Activated T-cell treated with anti-CD3 and anti-CD28 coated beads for 24 hours (primary cell): ENCODE results near the gene IGLL5.
"Not testable (repeated sequence)": the region's sequence is repeated elsewhere in the genome, so short reads cannot be mapped to it uniquely, and the experiment has no call there.

Experiments used
- DNase-seq: peaks from one replicate; pipeline ENCODE4 v3.0.0-alpha.2; 2020; ENCODE audit warnings: low read depth

The IGLL5 gene

DNA sequence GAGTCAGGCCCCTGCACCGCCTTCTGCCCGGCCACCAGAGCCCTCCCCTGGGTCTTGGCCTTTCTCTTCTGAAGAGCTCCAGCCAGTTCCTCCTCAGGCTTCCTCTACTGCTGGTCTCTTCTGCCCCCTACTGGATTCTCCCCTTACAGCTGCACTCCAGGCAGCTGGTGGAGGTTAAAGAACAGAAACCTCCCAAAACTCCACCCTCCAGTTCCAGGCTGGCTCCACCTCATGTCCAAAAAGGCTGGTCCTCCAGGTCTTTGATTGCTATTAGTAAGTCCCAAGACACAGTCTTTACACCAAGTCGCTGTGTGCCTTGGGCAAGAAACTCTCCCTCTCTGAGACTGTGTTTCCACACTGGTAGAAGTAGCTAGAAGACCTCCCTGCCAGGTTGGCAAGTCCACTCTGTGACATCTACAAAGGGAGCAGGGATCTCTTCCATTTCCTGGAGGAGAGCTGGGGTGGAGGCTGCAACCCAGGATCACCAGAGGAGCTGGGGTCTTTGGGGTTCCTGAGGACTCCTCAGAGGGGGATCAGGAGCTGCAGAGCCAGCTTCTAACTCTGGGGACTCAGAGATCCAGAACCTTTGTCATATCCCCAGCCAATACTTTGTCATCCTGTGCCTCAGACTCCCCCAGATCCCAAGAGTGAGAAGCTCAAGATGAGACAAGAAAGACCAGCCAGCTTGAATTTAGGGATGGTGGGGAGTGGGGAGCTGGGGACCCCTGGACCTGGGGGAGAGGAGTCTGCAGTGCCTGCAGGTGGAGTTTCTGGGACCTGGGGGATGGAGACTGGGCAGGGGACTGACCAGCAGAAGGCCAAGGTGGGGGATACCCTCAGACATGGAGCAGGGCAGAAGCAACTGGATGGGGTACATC, 3.4 kb upstream of the IGLL5 start:
- DNase-seq: peak; percentile 52

DNA sequence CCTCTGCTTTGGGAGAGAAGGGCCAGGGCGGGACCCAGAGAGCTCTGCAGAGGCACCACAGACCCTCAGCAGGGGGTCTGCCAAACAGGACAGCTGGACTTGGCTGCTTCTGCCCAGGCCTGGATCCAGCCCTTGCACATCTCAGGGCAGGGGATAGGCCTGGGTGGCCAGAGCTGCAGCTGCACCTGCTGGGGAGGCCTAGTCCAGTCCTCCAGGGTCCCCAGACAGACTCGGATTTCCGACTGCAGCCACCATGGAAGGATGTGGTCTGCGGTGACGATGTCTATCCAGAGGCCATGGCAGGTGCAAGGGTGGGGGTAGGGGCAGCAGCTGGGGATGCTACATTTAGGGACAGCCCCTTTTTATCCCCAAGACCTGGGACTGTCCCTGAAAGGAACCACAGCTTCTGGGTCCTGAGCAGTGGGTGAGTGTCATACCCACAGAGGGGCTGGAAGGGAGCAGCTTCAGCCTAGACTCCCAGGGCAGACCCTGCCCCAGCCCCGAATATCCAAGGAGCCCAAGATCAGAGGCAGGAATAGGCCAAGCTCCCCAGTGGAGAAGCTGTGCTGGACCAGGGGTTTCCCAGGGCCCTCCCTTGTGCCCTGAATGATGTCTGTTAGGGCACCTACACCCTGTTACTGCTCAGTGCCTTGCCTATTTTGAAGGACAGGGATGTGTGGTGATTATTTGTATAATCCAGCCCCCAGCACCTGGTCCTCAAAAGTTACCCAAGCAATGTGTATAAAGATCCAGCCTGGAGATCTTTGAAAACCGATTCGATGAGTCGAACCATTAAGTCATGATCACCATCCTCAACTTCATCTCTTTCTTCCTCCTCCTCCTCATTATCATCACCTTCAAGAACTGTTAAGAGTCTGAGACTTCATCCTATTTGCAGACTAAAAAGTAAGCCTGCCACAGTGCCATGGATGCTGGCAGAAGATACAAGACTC, 2.5 kb upstream of the IGLL5 start:
- DNase-seq: no peak

DNA sequence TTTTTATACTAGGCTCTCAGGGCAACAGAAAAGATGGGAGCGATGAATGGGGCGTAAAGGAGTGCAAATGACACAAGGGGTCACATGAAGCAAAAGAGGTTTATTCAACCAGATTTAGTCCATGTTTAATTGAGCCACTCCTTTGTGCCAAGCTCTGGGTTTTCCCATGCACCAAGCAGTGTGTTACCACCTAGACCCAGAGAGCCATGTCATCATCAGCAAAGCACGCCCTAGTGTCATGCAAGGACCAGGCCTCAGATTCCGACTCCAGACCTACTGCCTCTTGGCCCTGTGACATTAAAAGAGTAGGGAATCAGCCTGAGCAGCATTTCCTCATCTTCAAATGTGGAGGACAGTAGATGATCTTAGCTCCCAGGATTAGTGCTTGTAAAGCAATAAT, 1.1 kb upstream of the IGLL5 start:
- no peak for DNase-seq

DNA sequence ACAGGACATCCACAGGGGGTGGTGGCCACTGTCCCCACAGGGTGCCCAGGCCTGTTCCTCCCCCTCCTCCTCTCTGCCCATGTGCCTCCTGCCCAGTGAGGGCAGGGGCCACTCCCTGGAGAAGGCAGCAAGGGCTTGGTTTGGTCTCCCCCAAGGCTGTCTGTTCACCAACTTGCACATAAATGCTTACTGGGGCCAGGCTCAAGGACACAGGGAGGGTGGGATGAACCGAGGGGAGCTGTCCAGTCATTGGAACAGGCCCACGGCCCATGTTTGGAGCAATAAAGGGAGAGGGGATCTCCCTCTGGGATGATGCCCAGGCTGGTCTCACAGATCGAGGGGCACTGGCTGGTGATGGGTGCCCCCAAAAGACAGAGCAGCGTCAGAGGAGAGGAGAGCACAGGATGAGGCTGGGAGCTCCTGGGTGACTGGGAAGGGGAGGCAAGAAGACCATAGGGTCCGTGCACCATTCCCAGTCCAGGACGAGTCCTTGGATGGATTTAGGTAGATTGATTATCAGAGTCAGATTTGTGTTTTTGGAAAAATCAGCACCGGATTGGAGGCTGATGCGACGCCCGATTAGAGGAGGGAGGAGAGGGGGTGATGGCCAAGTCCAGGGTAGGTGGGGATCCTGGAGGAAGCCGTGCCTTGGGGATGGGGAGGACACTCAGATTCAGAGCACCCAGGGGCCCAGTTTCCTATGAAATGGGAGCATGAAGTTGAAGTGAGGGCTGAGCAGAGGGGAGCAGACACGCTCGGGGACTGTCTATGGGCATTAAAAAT, 1.1 kb downstream of the IGLL5 start:
- no peak for DNase-seq

DNA sequence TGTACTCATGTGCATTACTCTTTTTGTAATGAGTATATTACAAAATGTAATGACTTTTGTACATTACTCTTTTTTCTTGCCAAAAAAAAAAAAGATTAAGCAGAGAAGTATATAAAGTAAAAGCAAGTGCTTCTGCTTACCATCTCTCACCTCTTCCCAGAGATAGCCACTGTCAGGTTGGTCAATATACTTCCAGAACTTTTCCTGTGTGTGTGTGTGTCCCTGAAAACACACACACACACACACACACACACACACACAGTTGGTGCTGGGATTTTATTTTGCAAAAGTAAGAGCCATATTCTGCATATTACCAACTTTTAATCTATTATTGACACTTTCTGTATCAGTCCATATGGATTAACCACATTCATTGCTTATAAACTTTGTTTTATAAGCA, 2.5 kb downstream of the IGLL5 start:
- DNase-seq: no peak

DNA sequence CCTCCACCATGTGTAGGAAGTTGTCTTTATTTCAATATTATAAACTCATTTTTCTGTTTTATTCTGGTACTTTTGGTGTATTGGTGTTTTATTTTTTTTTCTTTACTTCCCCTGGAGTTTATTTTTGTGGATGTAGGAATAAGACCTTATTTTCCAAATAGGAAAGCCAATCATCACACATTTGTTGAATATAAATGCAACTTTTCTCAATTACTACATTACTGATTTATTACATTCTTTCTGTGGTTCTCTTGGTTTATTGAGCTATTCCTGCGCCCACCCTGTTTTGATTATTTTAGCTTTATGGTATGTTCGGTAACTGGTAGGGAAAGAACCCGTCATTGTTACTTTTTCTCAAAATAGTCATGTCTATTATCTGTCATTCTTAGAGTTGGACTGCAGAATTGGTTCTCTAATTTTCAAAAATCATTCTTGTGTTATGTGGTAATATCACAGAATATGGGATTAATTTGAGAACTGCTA, 3.6 kb downstream of the IGLL5 start:
- no peak for DNase-seq

DNA sequence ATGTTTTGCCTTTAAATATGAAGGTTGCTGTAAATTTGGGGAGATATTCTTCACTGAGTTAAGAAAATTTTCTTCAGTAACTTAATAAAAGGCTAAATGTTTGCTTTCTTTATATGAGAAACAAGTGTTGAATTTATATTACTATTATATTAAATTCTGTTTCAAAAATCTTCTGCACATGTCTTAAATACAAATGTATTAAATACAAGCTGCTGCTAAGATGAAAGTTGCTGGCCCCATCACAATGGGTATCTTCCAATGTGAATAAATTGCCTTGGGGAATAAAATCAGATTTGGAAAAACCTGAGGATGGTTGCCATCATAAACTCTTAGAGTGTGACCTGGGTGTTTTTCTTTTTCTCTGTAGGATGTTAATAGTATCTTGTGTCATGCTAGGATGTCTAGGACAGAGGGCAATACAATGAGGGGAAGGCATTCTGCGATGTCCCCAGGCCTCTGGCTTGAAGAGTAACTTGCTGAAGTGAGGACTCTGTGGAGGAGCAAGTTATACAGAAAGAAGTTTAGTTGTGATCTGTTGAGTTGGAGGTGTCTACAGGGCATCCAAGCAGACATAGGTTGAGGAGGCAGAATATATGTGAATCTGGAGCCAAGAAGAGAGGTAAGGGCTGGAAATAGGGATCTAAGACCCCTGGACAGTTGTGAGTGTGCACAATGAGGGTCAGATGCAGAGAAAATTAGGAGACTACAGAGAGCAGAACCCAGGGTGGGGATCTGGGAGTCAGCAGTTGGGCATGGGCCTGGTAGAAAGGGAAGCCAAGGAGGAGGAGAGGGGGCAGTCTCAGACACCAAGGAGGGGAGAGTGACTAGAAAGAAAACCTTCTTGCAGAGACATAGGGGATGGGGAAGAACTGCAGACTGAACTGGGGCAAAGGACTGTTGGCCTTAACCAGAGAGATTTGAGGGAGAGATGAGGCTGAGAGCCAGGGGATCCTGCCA, 4.8 kb downstream of the IGLL5 start:
- no peak for DNase-seq

DNA sequence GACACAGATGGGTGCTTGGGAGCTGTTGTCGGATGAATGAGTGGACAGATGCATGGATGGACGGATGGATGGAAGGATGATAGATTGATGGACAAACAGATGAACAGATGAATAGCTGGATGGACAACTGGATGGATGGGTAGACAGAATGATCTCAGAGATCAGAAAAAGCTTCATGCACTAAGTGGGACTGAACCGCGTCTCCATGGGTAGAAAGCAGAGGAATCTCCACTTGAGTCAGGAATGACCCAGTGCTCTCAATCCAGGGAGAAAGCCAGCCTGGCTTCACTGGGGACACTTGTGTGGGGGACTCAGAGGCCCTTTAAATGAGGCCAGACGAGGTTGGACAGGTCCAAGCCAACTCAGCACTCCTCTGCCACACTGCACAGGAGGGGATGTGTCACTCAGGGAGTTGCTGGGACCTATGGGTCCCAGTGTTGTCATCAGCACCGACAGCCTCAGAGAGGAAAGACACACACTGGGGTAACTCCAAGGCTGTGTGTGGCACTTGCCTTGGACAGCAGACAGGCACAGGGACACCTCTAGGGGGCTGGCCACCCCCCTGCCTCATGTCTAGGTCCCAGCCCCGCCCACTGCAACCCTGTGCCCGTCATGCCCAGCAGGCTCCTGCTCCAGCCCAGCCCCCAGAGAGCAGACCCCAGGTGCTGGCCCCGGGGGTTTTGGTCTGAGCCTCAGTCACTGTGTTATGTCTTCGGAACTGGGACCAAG, 5.6 kb downstream of the IGLL5 start:
- DNase-seq: no peak

DNA sequence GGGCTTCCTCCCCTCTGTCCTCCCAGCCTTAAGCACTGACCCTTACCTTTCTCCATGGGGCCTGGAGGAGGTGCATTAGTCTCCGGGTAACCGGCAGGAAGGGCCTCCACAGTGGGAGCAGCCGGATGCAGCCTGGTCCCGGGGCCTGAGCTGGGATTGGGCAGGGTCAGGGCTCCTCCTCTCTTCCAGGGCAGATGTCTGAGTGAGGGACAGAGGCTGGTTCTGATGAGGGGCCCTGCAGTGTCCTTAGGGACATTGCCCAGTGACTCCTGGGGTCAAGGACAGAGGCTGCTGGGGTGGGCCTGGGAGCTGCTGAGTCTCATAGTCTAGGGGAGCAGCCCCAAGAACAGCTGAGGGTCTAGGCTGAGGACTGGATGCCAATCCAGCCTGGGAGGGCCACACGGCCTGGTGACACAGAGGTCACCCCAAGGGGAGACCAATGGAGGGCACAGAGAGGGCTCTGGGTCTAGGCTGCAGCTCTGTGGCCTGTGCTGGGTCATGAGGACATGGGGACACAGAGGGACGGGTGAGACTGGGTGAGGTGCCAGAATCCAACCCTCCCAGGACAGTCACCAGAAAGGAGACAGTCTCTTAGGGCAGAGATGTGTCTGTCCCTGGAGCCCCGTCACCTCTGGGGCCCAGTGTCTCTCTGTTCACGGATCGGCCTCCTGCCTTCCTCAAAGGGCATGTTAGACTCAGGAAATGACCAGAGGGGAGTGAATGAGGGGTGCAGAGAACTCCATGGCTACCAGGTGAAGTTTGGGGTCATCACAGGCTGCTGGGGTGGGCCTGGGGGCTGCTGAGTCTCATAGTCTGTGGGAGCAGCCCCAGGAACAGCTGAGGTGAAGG, 6.5 kb downstream of the IGLL5 start:
- DNase-seq: no peak

DNA sequence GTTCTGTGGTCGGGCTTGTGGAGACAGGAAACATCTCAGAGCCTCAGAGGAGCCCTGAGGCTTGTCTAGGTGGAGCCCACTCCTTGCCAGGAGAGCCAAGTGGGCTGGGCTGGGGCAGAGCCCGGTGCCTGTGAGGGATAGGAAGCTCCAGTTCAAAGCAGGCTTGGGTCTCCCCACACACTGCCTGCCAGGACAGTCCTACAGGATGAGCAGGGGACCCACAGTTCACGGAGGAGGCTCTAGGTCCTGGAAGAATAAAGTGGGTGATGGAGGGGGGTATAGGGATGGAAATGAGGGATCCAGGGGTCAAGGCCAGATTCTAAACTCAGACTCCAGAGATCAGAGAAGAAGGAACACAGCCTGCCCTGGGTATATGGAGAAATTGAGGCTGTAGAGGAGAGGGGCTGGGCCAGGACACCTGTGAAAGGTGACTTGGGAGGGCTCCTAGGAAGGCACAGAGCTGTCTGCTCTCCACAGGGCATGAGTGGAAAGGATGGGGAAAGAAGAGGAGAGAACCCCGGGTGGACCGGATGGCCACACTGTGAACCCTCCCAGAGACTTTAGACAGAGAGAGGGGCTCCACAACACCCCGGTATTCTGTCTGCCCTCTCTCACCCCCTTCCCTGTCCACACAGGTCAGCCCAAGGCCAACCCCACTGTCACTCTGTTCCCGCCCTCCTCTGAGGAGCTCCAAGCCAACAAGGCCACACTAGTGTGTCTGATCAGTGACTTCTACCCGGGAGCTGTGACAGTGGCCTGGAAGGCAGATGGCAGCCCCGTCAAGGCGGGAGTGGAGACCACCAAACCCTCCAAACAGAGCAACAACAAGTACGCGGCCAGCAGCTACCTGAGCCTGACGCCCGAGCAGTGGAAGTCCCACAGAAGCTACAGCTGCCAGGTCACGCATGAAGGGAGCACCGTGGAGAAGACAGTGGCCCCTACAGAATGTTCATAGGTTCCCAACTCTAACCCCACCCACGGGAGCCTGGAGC, 7.4 kb downstream of the IGLL5 start:
- DNase-seq: no peak

DNA sequence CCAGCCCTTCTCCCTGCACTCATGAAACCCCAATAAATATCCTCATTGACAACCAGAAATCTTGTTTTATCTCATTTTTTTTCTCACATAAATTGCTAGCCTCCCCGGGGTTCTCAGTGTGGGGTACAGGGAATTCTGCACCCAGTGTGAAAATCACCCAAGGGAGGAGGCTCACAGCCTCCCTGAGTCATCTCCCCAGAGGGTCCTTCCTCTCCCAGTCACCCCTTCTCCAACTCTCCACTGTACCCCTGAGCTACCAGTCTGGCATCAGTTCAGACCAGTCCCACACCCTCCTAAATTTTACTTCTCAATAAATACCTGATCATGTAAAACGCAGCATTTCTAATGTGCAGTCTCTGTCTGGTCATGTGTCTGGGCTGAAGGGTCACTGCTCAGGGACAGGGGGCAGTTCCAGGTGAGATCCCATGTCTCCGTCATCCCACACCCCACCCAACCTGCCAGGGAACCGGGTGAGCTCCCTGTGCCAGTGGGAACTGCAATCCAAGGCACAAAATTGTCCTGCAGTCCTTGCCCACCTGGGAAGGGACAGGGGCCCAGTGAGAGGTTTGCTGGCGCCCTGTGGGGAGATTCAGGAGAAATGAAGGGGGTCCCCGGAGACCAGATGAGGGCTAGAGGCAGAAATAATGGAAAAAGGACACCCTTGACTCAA, 8.3 kb downstream of the IGLL5 start:
- no peak for DNase-seq

DNA sequence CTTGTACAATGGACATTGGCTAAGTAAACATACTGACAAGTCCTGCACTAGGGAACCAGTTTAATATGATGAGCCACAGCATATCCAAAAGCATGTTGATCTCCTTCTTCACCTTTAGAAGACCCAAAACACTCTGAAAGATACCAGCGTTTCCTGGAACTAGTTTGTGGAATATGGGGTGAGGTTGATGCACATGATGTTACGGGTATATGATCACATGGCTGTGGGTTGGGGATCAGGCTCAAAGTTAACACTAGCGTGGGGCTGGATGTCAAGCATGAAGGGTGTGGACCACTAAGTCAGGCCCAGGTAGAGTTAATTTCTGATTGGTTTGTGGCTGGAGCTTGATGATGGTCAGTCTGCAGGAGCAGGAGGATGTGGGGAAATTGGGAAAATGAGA, 9.0 kb downstream of the IGLL5 start:
- DNase-seq: no peak

DNA sequence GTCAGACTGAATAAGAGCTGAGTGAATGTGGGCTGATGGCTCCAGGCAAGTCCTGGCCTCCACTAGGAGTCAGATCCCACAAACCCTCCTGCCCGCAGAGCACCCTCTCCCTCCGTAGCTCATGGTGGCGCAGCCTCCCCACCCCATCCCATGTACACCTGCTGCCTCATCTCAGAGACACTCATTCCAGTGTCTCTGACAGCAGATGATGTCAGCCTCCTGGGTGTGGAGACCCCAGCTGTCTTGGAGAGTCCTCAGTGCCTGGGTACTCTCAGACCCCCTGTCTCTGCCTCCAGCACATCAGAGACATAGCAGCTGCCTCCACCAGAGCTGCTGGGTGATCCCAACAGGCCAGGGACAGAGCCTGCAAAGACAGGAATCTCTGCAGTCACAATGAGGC, 9.5 kb downstream of the IGLL5 start:
- no peak for DNase-seq

DNA sequence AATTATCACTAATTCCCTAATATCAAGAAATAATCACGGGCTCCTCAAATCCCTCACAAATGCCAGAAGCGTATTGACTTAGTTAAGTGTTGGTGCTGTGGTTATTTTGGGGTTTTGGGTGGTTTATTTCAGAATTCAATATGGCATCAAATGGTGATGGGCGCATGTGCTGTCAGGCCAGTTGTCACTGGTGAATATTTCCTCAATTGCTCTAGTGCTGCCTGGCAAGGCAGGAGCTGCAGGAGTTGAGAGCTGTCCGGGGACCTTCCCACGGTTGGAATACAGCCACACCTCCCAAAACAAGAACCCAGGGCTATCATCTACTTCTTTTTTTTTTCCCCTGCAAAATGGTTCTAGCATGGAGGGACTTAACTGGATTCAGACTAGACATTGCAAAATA, 10.3 kb downstream of the IGLL5 start:
- no peak for DNase-seq

DNA sequence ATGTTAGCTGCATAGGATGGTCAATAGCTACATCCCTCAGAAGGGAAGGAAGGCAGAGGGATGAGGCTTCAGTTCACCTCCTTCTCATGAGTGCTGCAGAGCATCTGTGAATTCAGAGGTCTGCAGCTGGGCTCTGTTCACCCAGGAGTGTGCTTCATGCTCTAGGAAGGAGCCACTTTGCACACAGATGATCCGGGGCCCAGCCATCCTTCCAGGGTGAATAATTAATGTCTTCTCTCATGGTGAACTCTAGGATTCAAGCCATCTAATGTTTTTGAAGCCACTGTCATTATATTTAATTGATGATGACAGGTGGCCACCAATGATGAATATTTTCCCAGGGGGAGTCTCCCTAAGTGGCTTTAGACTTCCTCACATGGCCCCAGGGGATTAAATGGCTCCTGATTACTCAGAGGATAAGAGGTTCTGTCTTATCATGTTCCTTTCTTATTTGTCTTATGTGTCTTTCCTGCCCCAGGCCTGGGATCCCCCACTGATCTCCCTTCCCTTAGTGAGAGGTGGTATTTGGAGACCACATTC, 10.9 kb downstream of the IGLL5 start:
- DNase-seq: not testable (repeated sequence)

DNA sequence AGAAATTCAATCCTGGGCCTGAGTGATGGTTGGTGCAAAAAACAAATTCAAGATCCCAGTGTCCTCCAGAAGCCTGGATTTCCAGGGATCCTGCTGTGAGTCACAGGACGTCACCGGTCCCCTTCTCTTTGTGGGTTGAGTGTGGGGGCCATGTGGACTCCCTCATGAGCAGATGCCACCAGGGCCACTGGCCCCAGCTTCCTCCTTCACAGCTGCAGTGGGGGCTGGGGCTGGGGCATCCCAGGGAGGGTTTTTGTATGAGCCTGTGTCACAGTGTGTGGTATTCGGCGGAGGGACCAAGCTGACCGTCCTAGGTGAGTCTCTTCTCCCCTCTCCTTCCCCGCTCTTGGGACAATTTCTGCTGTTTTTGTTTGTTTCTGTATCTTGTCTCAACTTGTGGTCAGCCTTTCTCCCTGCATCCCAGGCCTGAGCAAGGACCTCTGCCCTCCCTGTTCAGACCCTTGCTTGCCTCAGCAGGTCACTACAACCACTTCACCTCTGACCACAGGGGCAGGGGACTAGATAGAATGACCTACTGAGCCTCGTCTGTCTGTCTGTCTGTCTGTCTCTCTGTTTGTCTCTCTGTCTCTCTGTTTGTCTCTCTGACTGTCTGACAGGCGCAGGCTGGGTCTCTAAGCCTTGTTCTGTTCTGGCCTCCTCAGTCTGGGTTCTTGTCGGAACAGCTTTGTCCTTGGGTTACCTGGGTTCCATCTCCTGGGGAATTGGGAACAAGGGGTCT, 11.9 kb downstream of the IGLL5 start:
- DNase-seq: not testable (repeated sequence)
